ENCODE measurements around the gene ZNF853. TPM values are rescaled to one million over a fixed set of nuclear protein-coding genes. Genes with fewer than 3 reads are reported as not detected.

Gene ZNF853
- total and polyA plus RNA-seq, 2 experiments from 2014 or later, result 8.0 to 9.8 TPM

GRCh38 chr7:6615723-6616555 lies 529 bp downstream of the ZNF853 start:
- no peaks in the 10 kb centered on the region for H4K20me1 ChIP-seq (ENCODE audit: insufficient read depth, poor library complexity, severe bottlenecking)
- H3K27ac ChIP-seq, result no peak overlapping the region
- no peaks in the 10 kb centered on the region for H3K79me2 ChIP-seq
- H2AFZ ChIP-seq, result peak overlapping the region; percentile 86
- DNase-seq (ENCODE audit: low spot score), result peak; percentile 41
- H3K4me1 ChIP-seq (ENCODE audit: insufficient read depth), result no peaks in the 10 kb centered on the region
- H3K27me3 ChIP-seq, result no peaks in the 10 kb centered on the region
- H3K9me3 ChIP-seq (ENCODE audit: low read depth), result no peaks in the 10 kb centered on the region
- peak overlapping the region; percentile 98 for H3K4me2 ChIP-seq
- H3K4me3 ChIP-seq, result peak overlapping the region; percentile 83
- no peak for TF ChIP-seq EZH2phosphoT487 (IDR thresholded peaks at IDR 0.05; ENCODE audit: low read depth, severe bottlenecking, unreplicated experiment)
- TF ChIP-seq CTCF (IDR thresholded peaks at IDR 0.05; ENCODE audit: poor library complexity), result no peak
- TF ChIP-seq EZH2 (IDR thresholded peaks at IDR 0.05; ENCODE audit: borderline replicate concordance), result no peak
- no peaks in the 10 kb centered on the region for H3K9me2 ChIP-seq (replicated peaks; ENCODE audit: insufficient read depth)
- H3K36me3 ChIP-seq (replicated peaks; ENCODE audit: insufficient read depth, low read depth), result no peaks in the 10 kb centered on the region
- WGBS (ENCODE audit: low lambda C conversion rate, missing lambda C conversion rate), result 21% methylated on average over 33 of the region's 63 CpGs

GRCh38 chr7:6616854-6617643 lies 1.6 kb downstream of the ZNF853 start:
- no peak for DNase-seq (ENCODE audit: low spot score)
- no peaks in the 10 kb centered on the region for H3K79me2 ChIP-seq
- H3K9me2 ChIP-seq (replicated peaks; ENCODE audit: insufficient read depth), result no peaks in the 10 kb centered on the region
- TF ChIP-seq CTCF (IDR thresholded peaks at IDR 0.05; ENCODE audit: poor library complexity) (no peak), EZH2phosphoT487 (IDR thresholded peaks at IDR 0.05; ENCODE audit: low read depth, severe bottlenecking, unreplicated experiment) (no peak), EZH2 (IDR thresholded peaks at IDR 0.05; ENCODE audit: borderline replicate concordance) (no peak)
- H3K27me3 ChIP-seq, result no peaks in the 10 kb centered on the region
- peak overlapping the region; percentile 98 for H3K4me2 ChIP-seq
- H4K20me1 ChIP-seq (ENCODE audit: insufficient read depth, poor library complexity, severe bottlenecking), result no peaks in the 10 kb centered on the region
- H3K36me3 ChIP-seq (replicated peaks; ENCODE audit: insufficient read depth, low read depth), result no peaks in the 10 kb centered on the region
- no peak overlapping the region for H2AFZ ChIP-seq
- H3K4me1 ChIP-seq (ENCODE audit: insufficient read depth), result no peaks in the 10 kb centered on the region
- no peak overlapping the region for H3K4me3 ChIP-seq
- H3K9me3 ChIP-seq (ENCODE audit: low read depth), result no peaks in the 10 kb centered on the region
- H3K27ac ChIP-seq, result no peak overlapping the region
- WGBS (ENCODE audit: low lambda C conversion rate, missing lambda C conversion rate), result 97% methylated on average over 16 of the region's 20 CpGs

GRCh38 chr7:6618621-6619020 lies 3.2 kb downstream of the ZNF853 start:
- no peaks in the 10 kb centered on the region for H3K27me3 ChIP-seq
- H3K27ac ChIP-seq, result no peak overlapping the region
- no peak for TF ChIP-seq EZH2phosphoT487 (IDR thresholded peaks at IDR 0.05; ENCODE audit: low read depth, severe bottlenecking, unreplicated experiment)
- TF ChIP-seq EZH2 (IDR thresholded peaks at IDR 0.05; ENCODE audit: borderline replicate concordance), result no peak
- no peak for TF ChIP-seq CTCF (IDR thresholded peaks at IDR 0.05; ENCODE audit: poor library complexity)
- no peak overlapping the region for H3K4me2 ChIP-seq
- no peaks in the 10 kb centered on the region for H3K9me3 ChIP-seq (ENCODE audit: low read depth)
- no peaks in the 10 kb centered on the region for H3K36me3 ChIP-seq (replicated peaks; ENCODE audit: insufficient read depth, low read depth)
- H3K9me2 ChIP-seq (replicated peaks; ENCODE audit: insufficient read depth), result no peaks in the 10 kb centered on the region
- H3K79me2 ChIP-seq, result no peaks in the 10 kb centered on the region
- 100% methylated on average over 4 of the region's 4 CpGs for WGBS (ENCODE audit: low lambda C conversion rate, missing lambda C conversion rate)
- no peak overlapping the region for H2AFZ ChIP-seq
- H4K20me1 ChIP-seq (ENCODE audit: insufficient read depth, poor library complexity, severe bottlenecking), result no peaks in the 10 kb centered on the region
- no peak overlapping the region for H3K4me3 ChIP-seq
- no peaks in the 10 kb centered on the region for H3K4me1 ChIP-seq (ENCODE audit: insufficient read depth)
- DNase-seq (ENCODE audit: low spot score), result no peak

Data from hepatocyte (in vitro differentiated cells).